ENCODE measurements around the gene PDCL3. TPM values are rescaled to one million over a fixed set of nuclear protein-coding genes. Genes with fewer than 3 reads are reported as not detected.

The PDCL3 gene
- 22.7 and 23.5 TPM in 2 replicates for total RNA-seq (2021)
- Bru-seq, nascent RNA, result percentile 66 among the genes with signal in this experiment
- percentile 57 among the genes with signal in this experiment for BruChase-seq, experiment 1, labeled RNA remaining after a 2-hour chase
- percentile 87 among the genes with signal in this experiment for BruChase-seq, experiment 2, labeled RNA remaining after a 6-hour chase
- long read RNA-seq, transcript PDCL3-201 (6 exons, 1,337 nt), result major isoform, 89 of 94 reads
- long read RNA-seq, partial matches to known transcripts, result 2 of 94 reads
- long read RNA-seq, other reads (novel, unspliced or antisense), result 3 of 94 reads

DNA sequence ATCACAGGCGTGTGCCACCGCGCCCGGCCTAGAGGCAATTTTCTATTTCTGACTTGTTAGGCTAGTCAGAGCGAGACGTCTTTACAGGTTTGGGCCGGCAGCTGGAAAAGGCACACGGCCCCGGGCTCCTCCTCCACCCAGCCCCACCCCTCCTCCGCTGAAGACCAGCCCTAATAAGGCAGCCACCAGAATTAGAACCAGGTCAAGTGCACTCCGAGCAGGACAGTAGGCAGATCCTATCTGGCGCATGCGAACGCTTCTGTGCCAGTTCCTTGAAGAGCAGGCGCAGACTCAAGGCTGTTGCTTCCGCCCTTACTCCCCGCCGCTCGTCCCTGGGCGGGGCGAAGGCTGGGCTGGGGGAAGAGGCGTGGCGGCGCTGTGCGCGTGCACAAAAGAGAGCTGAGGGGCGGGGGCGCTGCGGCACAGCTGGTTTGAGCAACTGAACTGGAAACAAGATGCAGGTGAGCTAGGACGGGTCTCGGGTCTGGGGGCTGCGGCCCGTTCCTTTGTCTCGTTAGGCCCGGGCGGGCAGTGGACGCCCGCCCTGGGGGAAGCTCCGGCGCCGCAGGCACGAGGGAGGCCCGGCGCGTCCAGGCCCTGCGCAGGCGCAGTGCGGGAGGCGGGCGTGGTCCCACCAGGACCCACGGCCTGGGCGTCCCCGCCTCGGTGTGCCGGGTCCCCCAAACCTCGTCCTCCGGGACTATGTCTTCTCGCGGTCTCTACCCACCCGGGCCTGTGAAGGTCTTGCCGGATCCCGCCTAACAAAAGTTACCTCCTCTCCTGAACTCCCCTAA lies at the start of gene PDCL3:
Gene PDCL3, plus strand, starts transcription at position 381 of the 794 bp plus-strand sequence. Its CDS starts 75 bp downstream, at position 456.
- no peaks in the 10 kb centered on the region for H3K27me3 ChIP-seq (ENCODE audit: insufficient read depth, low read depth)
- H4K20me1 ChIP-seq (ENCODE audit: insufficient read depth), result no peaks in the 10 kb centered on the region
- intact Hi-C loops (cut with micrococcal nuclease; ENCODE audit: unreplicated experiment), result loop anchor here (10.0 kb wide), 1 partner anchor 1228 kb away; the partner anchor contains the start of genes EIF5B and TXNDC9
- no peaks in the 10 kb centered on the region for H3K9me3 ChIP-seq (ENCODE audit: insufficient read depth, low read depth)
- peaks cover 12% of the 10 kb centered on the region for H3F3A ChIP-seq (ENCODE audit: insufficient read depth, low read depth)
- CTCF ChIA-PET, result interaction anchor here (0.7 kb wide), 1 partner anchor 1300 kb away, joined by 5 read pairs; no protein-coding TSS in a partner anchor
- POLR2A ChIA-PET (ENCODE audit: unreplicated experiment), result interaction anchor here (0.5 to 1.2 kb wide), 13 partner anchors 27 to 1422 kb away, joined by 3 to 6 read pairs (median 4); partner anchors contain the start of genes C2orf15 and TXNDC9
- H2AFZ ChIP-seq, result peak within 1 kb of the TSS; percentile 95
- H3K4me1 ChIP-seq (replicated peaks; ENCODE audit: insufficient read depth), result peaks cover 16% of the 10 kb centered on the region
- DNase-seq, result peak; percentile 97 to 100
- no peak for TF ChIP-seq EZH2 (IDR thresholded peaks at IDR 0.05; ENCODE audit: low read depth)
- TF ChIP-seq, protein P1, sequence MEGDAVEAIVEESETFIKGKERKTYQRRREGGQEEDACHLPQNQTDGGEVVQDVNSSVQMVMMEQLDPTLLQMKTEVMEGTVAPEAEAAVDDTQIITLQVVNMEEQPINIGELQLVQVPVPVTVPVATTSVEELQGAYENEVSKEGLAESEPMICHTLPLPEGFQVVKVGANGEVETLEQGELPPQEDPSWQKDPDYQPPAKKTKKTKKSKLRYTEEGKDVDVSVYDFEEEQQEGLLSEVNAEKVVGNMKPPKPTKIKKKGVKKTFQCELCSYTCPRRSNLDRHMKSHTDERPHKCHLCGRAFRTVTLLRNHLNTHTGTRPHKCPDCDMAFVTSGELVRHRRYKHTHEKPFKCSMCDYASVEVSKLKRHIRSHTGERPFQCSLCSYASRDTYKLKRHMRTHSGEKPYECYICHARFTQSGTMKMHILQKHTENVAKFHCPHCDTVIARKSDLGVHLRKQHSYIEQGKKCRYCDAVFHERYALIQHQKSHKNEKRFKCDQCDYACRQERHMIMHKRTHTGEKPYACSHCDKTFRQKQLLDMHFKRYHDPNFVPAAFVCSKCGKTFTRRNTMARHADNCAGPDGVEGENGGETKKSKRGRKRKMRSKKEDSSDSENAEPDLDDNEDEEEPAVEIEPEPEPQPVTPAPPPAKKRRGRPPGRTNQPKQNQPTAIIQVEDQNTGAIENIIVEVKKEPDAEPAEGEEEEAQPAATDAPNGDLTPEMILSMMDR (conservative IDR thresholded peaks at IDR 0.05), result peak; percentile 42; the same call in 1 of the 2 replicates
- peak within 1 kb of the TSS; percentile 98 for H3K4me2 ChIP-seq
- H3K36me3 ChIP-seq (ENCODE audit: low read depth), result peaks cover 8% of the 10 kb centered on the region; the same call in 1 of the 2 replicates
- H3K9me2 ChIP-seq (ENCODE audit: insufficient read depth), result no peaks in the 10 kb centered on the region
- H3K27ac ChIP-seq, result peak within 1 kb of the TSS; percentile 82
- H3K79me2 ChIP-seq (ENCODE audit: low read depth), result peaks cover 13% of the 10 kb centered on the region
- H3K4me3 ChIP-seq, result peak within 1 kb of the TSS; percentile 88
- no TSS peak for BruUV-seq (replicated peaks)

- H3K36me3 ChIP-seq (ENCODE audit: low read depth), result no peaks in the 10 kb centered on the region
- no peak overlapping the region for H3K4me3 ChIP-seq
- peaks cover 64% of the 10 kb centered on the region for H3K27me3 ChIP-seq (ENCODE audit: insufficient read depth, low read depth)
- no peaks in the 10 kb centered on the region for H4K20me1 ChIP-seq (ENCODE audit: insufficient read depth)
- H3K4me2 ChIP-seq, result no peak overlapping the region
- peak overlapping the region; percentile 8; the same call in 1 of the 2 replicates for H2AFZ ChIP-seq
- no peak overlapping the region for H3K27ac ChIP-seq
- no peaks in the 10 kb centered on the region; the same call in 1 of the 2 replicates for H3K9me2 ChIP-seq (ENCODE audit: insufficient read depth)
- TF ChIP-seq, protein P1 (conservative IDR thresholded peaks at IDR 0.05), result no peak
- TF ChIP-seq EZH2 (IDR thresholded peaks at IDR 0.05; ENCODE audit: low read depth), result no peak
- H3K9me3 ChIP-seq (ENCODE audit: insufficient read depth, low read depth), result no peaks in the 10 kb centered on the region
- no peaks in the 10 kb centered on the region for H3F3A ChIP-seq (ENCODE audit: insufficient read depth, low read depth)
- no peaks in the 10 kb centered on the region for H3K79me2 ChIP-seq (ENCODE audit: low read depth)
- ChIA-PET POLR2A (ENCODE audit: unreplicated experiment) (no interaction called here), CTCF (no interaction called here)
- no TSS peak for BruUV-seq (replicated peaks)
- DNase-seq, result no peak
- intact Hi-C loops (cut with micrococcal nuclease; ENCODE audit: unreplicated experiment), result no loop called here
- H3K4me1 ChIP-seq (replicated peaks; ENCODE audit: insufficient read depth), result no peaks in the 10 kb centered on the region
Measured at GRCh38 chr2:100513650-100514049, 49.1 kb upstream of the PDCL3 start.

- TF ChIP-seq EZH2 (IDR thresholded peaks at IDR 0.05; ENCODE audit: low read depth), result no peak
- TF ChIP-seq, protein P1 (conservative IDR thresholded peaks at IDR 0.05), result no peak
- CTCF ChIA-PET, result no interaction called here
- no peak overlapping the region for H3K4me3 ChIP-seq
- no peaks in the 10 kb centered on the region for H4K20me1 ChIP-seq (ENCODE audit: insufficient read depth)
- H2AFZ ChIP-seq, result no peak overlapping the region
- no peaks in the 10 kb centered on the region; the same call in 1 of the 2 replicates for H3K9me2 ChIP-seq (ENCODE audit: insufficient read depth)
- H3K27me3 ChIP-seq (ENCODE audit: insufficient read depth, low read depth), result peaks cover 88% of the 10 kb centered on the region
- H3K27ac ChIP-seq, result no peak overlapping the region
- no peaks in the 10 kb centered on the region for H3K9me3 ChIP-seq (ENCODE audit: insufficient read depth, low read depth)
- no peak overlapping the region for H3K4me2 ChIP-seq
- H3K4me1 ChIP-seq (replicated peaks; ENCODE audit: insufficient read depth), result no peaks in the 10 kb centered on the region
- H3K79me2 ChIP-seq (ENCODE audit: low read depth), result no peaks in the 10 kb centered on the region
- intact Hi-C loops (cut with micrococcal nuclease; ENCODE audit: unreplicated experiment), result no loop called here
- H3F3A ChIP-seq (ENCODE audit: insufficient read depth, low read depth), result no peaks in the 10 kb centered on the region
- BruUV-seq (replicated peaks), result no TSS peak
- H3K36me3 ChIP-seq (ENCODE audit: low read depth), result no peaks in the 10 kb centered on the region
- DNase-seq, result no peak
- POLR2A ChIA-PET (ENCODE audit: unreplicated experiment), result no interaction called here
Measured at GRCh38 chr2:100517556-100517955, 45.2 kb upstream of the PDCL3 start.
